Mesendoderm (in vitro differentiated cells): ENCODE measurements around the gene F11R.

Experiments
- DNase-seq: peaks from one replicate; pipeline ENCODE4 v3.0.0; 2013
- H2AK5ac ChIP-seq: 2 replicates; pipeline ENCODE4 v1.6.1; 2013; ENCODE audit warnings: low read length, inconsistent platforms
- H2BK120ac ChIP-seq: 2 replicates; pipeline ENCODE4 v1.6.1; 2013; ENCODE audit warnings: low read depth, mild to moderate bottlenecking, low read length, moderate library complexity, mixed read lengths
- H2BK15ac ChIP-seq: replicated peaks from 2 replicates; pipeline ENCODE4 v1.6.1; 2013; ENCODE audit warnings: low read depth, mild to moderate bottlenecking, moderate library complexity
- H2BK5ac ChIP-seq: 2 replicates; pipeline ENCODE4 v1.6.1; 2013; ENCODE audit warnings: low read length, inconsistent platforms
- H3K18ac ChIP-seq: 2 replicates; pipeline ENCODE4 v1.6.1; 2013; ENCODE audit warnings: mild to moderate bottlenecking, low read length, mixed read lengths
- H3K23ac ChIP-seq: one replicate; pipeline ENCODE4 v1.6.1; 2013; ENCODE audit warnings: low read length
- H3K27ac ChIP-seq: 2 replicates; pipeline ENCODE4 v1.5.1; 2013; ENCODE audit warnings: low read depth, mild to moderate bottlenecking, inconsistent platforms, low read length, moderate library complexity
- H3K27me3 ChIP-seq: 2 replicates; pipeline ENCODE4 v1.6.1; 2013; ENCODE audit warnings: low read length, control low read depth, mild to moderate bottlenecking, inconsistent platforms; ENCODE audit not compliant: insufficient read depth, poor library complexity
- H3K36me3 ChIP-seq: 2 replicates; pipeline ENCODE4 v1.6.1; 2013; ENCODE audit warnings: low read length, inconsistent platforms; ENCODE audit not compliant: control insufficient read depth, insufficient read depth
- H3K4ac ChIP-seq: one replicate; pipeline ENCODE4 v1.6.1; 2013; ENCODE audit warnings: low read depth, mild to moderate bottlenecking, low read length, moderate library complexity
- H3K4me1 ChIP-seq: 2 replicates; pipeline ENCODE4 v1.6.1; 2013; ENCODE audit warnings: low read depth, low read length, inconsistent platforms; ENCODE audit not compliant: control insufficient read depth
- H3K4me2 ChIP-seq: 2 replicates; pipeline ENCODE4 v1.6.1; 2013; ENCODE audit warnings: low read length
- H3K4me3 ChIP-seq: 2 replicates; pipeline ENCODE4 v1.5.1; 2013; ENCODE audit warnings: mild to moderate bottlenecking, low read length
- H3K56ac ChIP-seq: one replicate; pipeline ENCODE4 v1.6.1; 2013; ENCODE audit warnings: low read length
- H3K79me1 ChIP-seq: 2 replicates; pipeline ENCODE4 v1.6.1; 2013; ENCODE audit warnings: low read length, inconsistent platforms
- H3K79me2 ChIP-seq: 2 replicates; pipeline ENCODE4 v1.6.1; 2013; ENCODE audit warnings: mild to moderate bottlenecking, low read length; ENCODE audit not compliant: control insufficient read depth, insufficient read depth
- H3K9ac ChIP-seq: 2 replicates; pipeline ENCODE4 v1.6.1; 2013; ENCODE audit warnings: low read length, inconsistent platforms
- H4K5ac ChIP-seq: one replicate; pipeline ENCODE4 v1.6.1; 2013; ENCODE audit warnings: low read length
- H4K8ac ChIP-seq: one replicate; pipeline ENCODE4 v1.6.1; 2013; ENCODE audit warnings: low read depth, mild to moderate bottlenecking, control low read depth, low read length, moderate library complexity
- WGBS: extraction: QIAGEN DNeasy Blood & Tissue Kit; methylation state at CpG from one replicate; pipeline ENCODE4 v1.1.7; 2013; ENCODE audit warnings: low lambda C conversion rate, missing lambda C conversion rate; ENCODE audit not compliant: insufficient coverage; ENCODE audit errors: extremely low coverage; 5-methylcytosine and 5-hydroxymethylcytosine counted together

F11R gene

GRCh38 chr1:161045736-161046604 lies 25.0 kb upstream of the F11R start, which contains the start of gene USF1:
TSS of gene USF1 (minus strand) at chr1:161045977. CDS start at chr1:161043275, 2,702 bp downstream.
- Histone ChIP-seq H2AK5ac (peak within 1 kb of the TSS; percentile 66), H3K4ac (peak within 1 kb of the TSS; percentile 79), H3K27me3 (no peaks in the 10 kb centered on the region), H3K4me3 (peak within 1 kb of the TSS; percentile 98), H3K4me1 (peaks cover 6% of the 10 kb centered on the region), H2BK15ac (no peak within 1 kb of the TSS), H3K36me3 (peaks cover 9% of the 10 kb centered on the region), H2BK5ac (peak within 1 kb of the TSS; percentile 69), H3K4me2 (peak within 1 kb of the TSS; percentile 81), H4K8ac (no peak within 1 kb of the TSS), H2BK120ac (no peak within 1 kb of the TSS), H3K18ac (peak within 1 kb of the TSS; percentile 98), H3K27ac (peak within 1 kb of the TSS; percentile 79), H3K79me2 (peaks cover 15% of the 10 kb centered on the region), H4K5ac (peak within 1 kb of the TSS; percentile 88), H3K9ac (peak within 1 kb of the TSS; percentile 83), H3K23ac (no peak within 1 kb of the TSS), H3K79me1 (peaks cover 12% of the 10 kb centered on the region), H3K56ac (peak within 1 kb of the TSS; percentile 88)
- no CpG with 5 or more reads among the region's 29 CpGs for WGBS
- peak; percentile 99 for DNase-seq

GRCh38 chr1:161044908-161045735 lies 24.2 kb upstream of the F11R start:
- peak overlapping the region; percentile 18 for H2AK5ac ChIP-seq
- peaks cover 13% of the 10 kb centered on the region for H3K36me3 ChIP-seq
- no peak overlapping the region for H2BK120ac ChIP-seq
- H3K4me3 ChIP-seq = peak overlapping the region; percentile 98
- H2BK15ac ChIP-seq = no peak overlapping the region
- H3K4ac ChIP-seq = peak overlapping the region; percentile 79
- peak overlapping the region; percentile 88 for H3K56ac ChIP-seq
- peak overlapping the region; percentile 98 for H3K18ac ChIP-seq
- H3K79me1 ChIP-seq = peaks cover 12% of the 10 kb centered on the region
- H4K8ac ChIP-seq = no peak overlapping the region
- no CpG with 5 or more reads among the region's 48 CpGs for WGBS
- peak overlapping the region; percentile 69 for H2BK5ac ChIP-seq
- H3K9ac ChIP-seq = peak overlapping the region; percentile 83
- peak overlapping the region; percentile 79 for H3K27ac ChIP-seq
- H3K79me2 ChIP-seq = peaks cover 15% of the 10 kb centered on the region
- DNase-seq = peak; percentile 83
- H3K4me1 ChIP-seq = peaks cover 6% of the 10 kb centered on the region
- no peak overlapping the region for H3K23ac ChIP-seq
- no peaks in the 10 kb centered on the region for H3K27me3 ChIP-seq
- H4K5ac ChIP-seq = no peak overlapping the region
- H3K4me2 ChIP-seq = peak overlapping the region; percentile 81

- Histone ChIP-seq H2BK15ac (no peak overlapping the region), H3K27me3 (no peaks in the 10 kb centered on the region)
Observed at GRCh38 chr1:161044535-161044907, 23.6 kb upstream of the F11R start.

GRCh38 chr1:161039546-161039945 lies 18.6 kb upstream of the F11R start:
- no peak overlapping the region for H2BK5ac ChIP-seq
- H2BK15ac ChIP-seq = no peak overlapping the region
- no peak overlapping the region for H2BK120ac ChIP-seq
- peaks cover 13% of the 10 kb centered on the region for H3K79me1 ChIP-seq
- no peak overlapping the region for H4K5ac ChIP-seq
- WGBS = no CpG with 5 or more reads among the region's 5 CpGs
- no peak overlapping the region for H3K4ac ChIP-seq
- no peak overlapping the region for H3K18ac ChIP-seq
- H4K8ac ChIP-seq = no peak overlapping the region
- peaks cover 10% of the 10 kb centered on the region for H3K79me2 ChIP-seq
- no peaks in the 10 kb centered on the region for H3K27me3 ChIP-seq
- no peak overlapping the region for H3K56ac ChIP-seq
- no peak overlapping the region for H3K9ac ChIP-seq
- peaks cover 22% of the 10 kb centered on the region for H3K36me3 ChIP-seq
- no peak for DNase-seq
- no peak overlapping the region for H3K27ac ChIP-seq
- H2AK5ac ChIP-seq = no peak overlapping the region
- no peak overlapping the region for H3K23ac ChIP-seq
- peaks cover 7% of the 10 kb centered on the region for H3K4me1 ChIP-seq
- H3K4me2 ChIP-seq = no peak overlapping the region
- H3K4me3 ChIP-seq = no peak overlapping the region

More at GRCh38 chr1:161044535-161044907, 23.6 kb upstream of the F11R start:
- Histone ChIP-seq H3K27ac (no peak overlapping the region), H3K4me2 (peak overlapping the region; percentile 81), H3K4ac (no peak overlapping the region), H4K8ac (no peak overlapping the region), H3K4me3 (peak overlapping the region; percentile 98), H3K9ac (peak overlapping the region; percentile 83), H2BK5ac (no peak overlapping the region), H3K18ac (no peak overlapping the region), H3K56ac (peak overlapping the region; percentile 88), H3K23ac (no peak overlapping the region), H2AK5ac (peak overlapping the region; percentile 18), H2BK120ac (no peak overlapping the region), H4K5ac (no peak overlapping the region), H3K4me1 (peaks cover 6% of the 10 kb centered on the region), H3K36me3 (peaks cover 19% of the 10 kb centered on the region), H3K79me1 (peaks cover 13% of the 10 kb centered on the region), H3K79me2 (peaks cover 15% of the 10 kb centered on the region)
- no peak for DNase-seq

GRCh38 chr1:161039154-161039545 lies 18.2 kb upstream of the F11R start:
- peaks cover 6% of the 10 kb centered on the region for H3K79me2 ChIP-seq
- no peak overlapping the region for H3K23ac ChIP-seq
- H3K27me3 ChIP-seq = no peaks in the 10 kb centered on the region
- H2AK5ac ChIP-seq = no peak overlapping the region
- WGBS = no CpG with 5 or more reads among the region's 3 CpGs
- no peak overlapping the region for H2BK120ac ChIP-seq
- peak overlapping the region; percentile 38 for H3K4me2 ChIP-seq
- no peak overlapping the region for H4K5ac ChIP-seq
- no peak for DNase-seq
- H3K4ac ChIP-seq = no peak overlapping the region
- H2BK15ac ChIP-seq = no peak overlapping the region
- H3K18ac ChIP-seq = no peak overlapping the region
- peaks cover 4% of the 10 kb centered on the region for H3K4me1 ChIP-seq
- no peak overlapping the region for H3K27ac ChIP-seq
- peak overlapping the region; percentile 60 for H3K56ac ChIP-seq
- no peak overlapping the region for H4K8ac ChIP-seq
- no peak overlapping the region for H3K9ac ChIP-seq
- no peak overlapping the region for H3K4me3 ChIP-seq
- peaks cover 22% of the 10 kb centered on the region for H3K36me3 ChIP-seq
- H2BK5ac ChIP-seq = no peak overlapping the region
- H3K79me1 ChIP-seq = peaks cover 11% of the 10 kb centered on the region
